IMR-90 (cell line): ENCODE data around the gene MESP2. TPM values are rescaled to one million over a fixed set of nuclear protein-coding genes. Genes with fewer than 3 reads are reported as not detected.

Experiments
- ATAC-seq: fragments of 200-7000 bp; cut with Tn5 transposase; 2 replicates; pipeline ENCODE4 v1.9.1; 2020; ENCODE audit warnings: low read depth, mild to moderate bottlenecking, moderate library complexity
- BruUV-seq: library from RNA; stranded (reverse); fragments of 400-500 nt; replicated peaks from 2 replicates; lab custom pipeline; 2021; lab: Mats Ljungman, UMichigan
- CTCF ChIA-PET: fragments of 300-600 bp; formaldehyde crosslinking; extraction: SDS; loops from one replicate; lab custom pipeline; 2021; ENCODE audit warnings: antibody characterized with exemption; lab: Yijun Ruan, JAX
- POLR2A ChIA-PET: fragments of 300-600 bp; sonication (Branson Sonifier 250); formaldehyde crosslinking; loops from one replicate; lab custom pipeline; 2022; ENCODE audit warnings: antibody characterized with exemption; ENCODE audit not compliant: unreplicated experiment; lab: Charles Lee
- DNase-seq: peaks from one replicate; pipeline ENCODE4 v3.0.0; 2013
- H2AFZ ChIP-seq: replicated peaks from 2 replicates; pipeline ENCODE3; 2013; ENCODE audit warnings: low read length, mild to moderate bottlenecking; ENCODE audit not compliant: poor library complexity
- H2AK5ac ChIP-seq: 2 replicates; pipeline ENCODE4 v1.6.1; 2013; ENCODE audit warnings: low read depth, low read length, inconsistent platforms
- H2AK9ac ChIP-seq: replicated peaks from 2 replicates; pipeline ENCODE3; 2013; ENCODE audit warnings: mild to moderate bottlenecking, low read depth, low read length, moderate library complexity; ENCODE audit not compliant: poor library complexity
- H2BK120ac ChIP-seq: 2 replicates; pipeline ENCODE4 v1.6.1; 2013; ENCODE audit warnings: low read depth, low read length, inconsistent platforms
- H2BK15ac ChIP-seq: 3 replicates; pipeline ENCODE4 v1.6.1; 2013; ENCODE audit warnings: low read depth, low read length, inconsistent platforms
- H2BK20ac ChIP-seq: 2 replicates; pipeline ENCODE4 v1.6.1; 2013; ENCODE audit warnings: low read depth, mild to moderate bottlenecking, inconsistent platforms, low read length, moderate library complexity
- H2BK5ac ChIP-seq: 2 replicates; pipeline ENCODE4 v1.6.1; 2013; ENCODE audit warnings: mild to moderate bottlenecking, low read depth, low read length, inconsistent platforms; ENCODE audit not compliant: poor library complexity, severe bottlenecking
- H3K14ac ChIP-seq: replicated peaks from 2 replicates; pipeline ENCODE4 v1.6.1; 2013; ENCODE audit warnings: low read depth, low read length, inconsistent platforms
- H3K18ac ChIP-seq: 2 replicates; pipeline ENCODE4 v1.6.1; 2013; ENCODE audit warnings: low read depth, low read length, control low read depth
- H3K23ac ChIP-seq: 2 replicates; pipeline ENCODE4 v1.6.1; 2013; ENCODE audit warnings: low read depth, low read length, inconsistent platforms
- H3K27ac ChIP-seq: 2 replicates; pipeline ENCODE4 v1.5.1; 2013; ENCODE audit warnings: mild to moderate bottlenecking, control low read depth, low read length; ENCODE audit not compliant: insufficient read depth
- H3K27me3 ChIP-seq: 2 replicates; pipeline ENCODE4 v1.6.1; 2013; ENCODE audit warnings: low read length; ENCODE audit not compliant: control insufficient read depth, insufficient read depth
- H3K36me3 ChIP-seq: 2 replicates; pipeline ENCODE4 v1.6.1; 2013; ENCODE audit warnings: low read length, mixed read lengths; ENCODE audit not compliant: control insufficient read depth, insufficient read depth
- H3K4ac ChIP-seq: 2 replicates; pipeline ENCODE4 v1.6.1; 2013; ENCODE audit warnings: low read depth, low read length, inconsistent platforms
- H3K4me1 ChIP-seq: 2 replicates; pipeline ENCODE4 v1.6.1; 2013; ENCODE audit warnings: low read length, mixed read lengths; ENCODE audit not compliant: control insufficient read depth, insufficient read depth
- H3K4me2 ChIP-seq: 2 replicates; pipeline ENCODE4 v1.6.1; 2013; ENCODE audit warnings: low read depth, mild to moderate bottlenecking, control low read depth, low read length, moderate library complexity
- H3K4me3 ChIP-seq: 2 replicates; pipeline ENCODE4 v1.5.1; 2013; ENCODE audit warnings: low read depth, mild to moderate bottlenecking, control low read depth, low read length, moderate library complexity; ENCODE audit not compliant: insufficient read depth
- H3K56ac ChIP-seq: 2 replicates; pipeline ENCODE4 v1.6.1; 2013; ENCODE audit warnings: low read length, inconsistent platforms; ENCODE audit not compliant: insufficient read depth; ENCODE audit errors: extremely low read depth
- H3K79me1 ChIP-seq, 2 experiments: 2 replicates each; pipeline ENCODE4 v1.6.1; 2013; ENCODE audit warnings: low read length in 2 of 2, inconsistent platforms in 1 of 2, low read depth in 1 of 2
- H3K9ac ChIP-seq: 2 replicates; pipeline ENCODE4 v1.6.1; 2013; ENCODE audit warnings: low read depth, low read length, control low read depth
- H3K9me1 ChIP-seq: 2 replicates; pipeline ENCODE4 v1.6.1; 2013; ENCODE audit warnings: low read length, inconsistent platforms; ENCODE audit not compliant: insufficient read depth
- H3K9me3 ChIP-seq: 2 replicates; pipeline ENCODE4 v1.6.1; 2013; ENCODE audit warnings: low read length; ENCODE audit not compliant: control insufficient read depth, insufficient read depth
- H4K20me1 ChIP-seq: 2 replicates; pipeline ENCODE4 v1.6.1; 2013; ENCODE audit warnings: low read length, inconsistent platforms; ENCODE audit not compliant: insufficient read depth
- H4K5ac ChIP-seq: 2 replicates; pipeline ENCODE4 v1.6.1; 2013; ENCODE audit warnings: mild to moderate bottlenecking, low read depth, low read length, control low read depth
- H4K8ac ChIP-seq, 2 experiments: 2 replicates each; pipeline ENCODE4 v1.6.1; 2013; ENCODE audit warnings: low read depth in 2 of 2, low read length in 2 of 2, control low read depth in 1 of 2, inconsistent platforms in 1 of 2
- H4K91ac ChIP-seq: 2 replicates; pipeline ENCODE4 v1.6.1; 2013; ENCODE audit warnings: low read depth, low read length, inconsistent platforms; ENCODE audit not compliant: insufficient read depth
- BHLHE40 ChIP-seq: fragments of 150-350 bp; IDR thresholded peaks from 2 replicates; pipeline ENCODE4 v1.6.1; 2016; ENCODE audit warnings: mild to moderate bottlenecking, low read depth, low read length
- CEBPB ChIP-seq: IDR thresholded peaks from 2 replicates; pipeline ENCODE4 v1.6.1; 2012; ENCODE audit warnings: low read depth, low read length, improper control_type of control experiment
- CHD1 ChIP-seq: IDR thresholded peaks from 2 replicates; pipeline ENCODE4 v1.6.1; 2012; ENCODE audit warnings: low read depth, low read length, improper control_type of control experiment
- CTCF ChIP-seq: conservative IDR thresholded peaks from 2 replicates; pipeline ENCODE4 v1.5.1; 2012; ENCODE audit warnings: mild to moderate bottlenecking, low read depth, low read length, improper control_type of control experiment
- MAZ ChIP-seq: IDR thresholded peaks from 2 replicates; pipeline ENCODE4 v1.6.1; 2012; ENCODE audit warnings: low read depth, mild to moderate bottlenecking, low read length, improper control_type of control experiment, moderate library complexity, borderline replicate concordance
- MXI1 ChIP-seq: IDR thresholded peaks from 2 replicates; pipeline ENCODE4 v1.6.1; 2012; ENCODE audit warnings: low read depth, mild to moderate bottlenecking, low read length, moderate library complexity, borderline replicate concordance
- NFE2L2 ChIP-seq: fragments of 150-350 bp; IDR thresholded peaks from 2 replicates; pipeline ENCODE4 v1.6.1; 2016; ENCODE audit warnings: low read depth, mild to moderate bottlenecking, low read length
- POLR2A ChIP-seq: IDR thresholded peaks from 2 replicates; pipeline ENCODE4 v1.6.1; 2012; ENCODE audit warnings: mild to moderate bottlenecking, low read depth, low read length
- RAD21 ChIP-seq: IDR thresholded peaks from 2 replicates; pipeline ENCODE4 v1.6.1; 2012; ENCODE audit warnings: low read length, improper control_type of control experiment
- RCOR1 ChIP-seq: IDR thresholded peaks from 2 replicates; pipeline ENCODE4 v1.6.1; 2012; ENCODE audit warnings: mild to moderate bottlenecking, low read length, improper control_type of control experiment; ENCODE audit not compliant: insufficient replicate concordance
- RFX5 ChIP-seq: IDR thresholded peaks from 2 replicates; pipeline ENCODE4 v1.8.0; 2012; ENCODE audit warnings: low read depth, mild to moderate bottlenecking, low read length, moderate library complexity
- WGBS, 2 experiments: methylation state at CpG; one replicate each; pipeline versions ENCODE4 v1.1.5 to v1.1.7; 2013; ENCODE audit warnings: missing lambda C conversion rate in 2 of 2; ENCODE audit not compliant: insufficient read length in 1 of 2; ENCODE audit errors: extremely low coverage in 2 of 2; 5-methylcytosine and 5-hydroxymethylcytosine counted together
- dilution Hi-C: fragments of 300-500 bp; cut with HindIII; formaldehyde crosslinking; loops from one replicate; pipeline ENCODE4 v1.14.3; 2018; ENCODE audit warnings: low sequenced_read_pairs; ENCODE audit not compliant: unreplicated experiment
- in situ Hi-C: fragments of 300-500 bp; cut with MboI; formaldehyde crosslinking; loops from 3 replicates; pipeline ENCODE4 v1.14.3; 2019; ENCODE audit warnings: low sequenced_read_pairs, inconsistent platforms, mixed read lengths
- intact Hi-C: fragments of 100-400 bp; cut with micrococcal nuclease; formaldehyde crosslinking; loops from 2 replicates; pipeline ENCODE4 v1.10.0; 2022
- polyA plus RNA-seq, 3 experiments: library from polyadenylated mRNA; depleted of rRNA; stranded (reverse); fragments of >200 nt; gene quantifications; 2 replicates each; pipeline ENCODE4 v1.2.3, GENCODE V29; 2012; ENCODE audit warnings: low replicate concordance in 1 of 3
- total RNA-seq: library from RNA; depleted of rRNA; stranded (reverse); fragments of >200 nt; gene quantifications from 2 replicates; pipeline ENCODE4 v1.2.3, GENCODE V29; 2012
- TF ChIP-seq, protein P1 (sequence below): fragments of 150-350 bp; IDR thresholded peaks from 2 replicates; pipeline ENCODE4 v1.6.1; 2017; ENCODE audit warnings: mild to moderate bottlenecking, antibody characterized with exemption, low read length, low read depth

MESP2 gene
- total and polyA plus RNA-seq, 2 of the 4 experiments (the other 2 are of a cell fraction): 0.18 to 0.32 TPM

DNA sequence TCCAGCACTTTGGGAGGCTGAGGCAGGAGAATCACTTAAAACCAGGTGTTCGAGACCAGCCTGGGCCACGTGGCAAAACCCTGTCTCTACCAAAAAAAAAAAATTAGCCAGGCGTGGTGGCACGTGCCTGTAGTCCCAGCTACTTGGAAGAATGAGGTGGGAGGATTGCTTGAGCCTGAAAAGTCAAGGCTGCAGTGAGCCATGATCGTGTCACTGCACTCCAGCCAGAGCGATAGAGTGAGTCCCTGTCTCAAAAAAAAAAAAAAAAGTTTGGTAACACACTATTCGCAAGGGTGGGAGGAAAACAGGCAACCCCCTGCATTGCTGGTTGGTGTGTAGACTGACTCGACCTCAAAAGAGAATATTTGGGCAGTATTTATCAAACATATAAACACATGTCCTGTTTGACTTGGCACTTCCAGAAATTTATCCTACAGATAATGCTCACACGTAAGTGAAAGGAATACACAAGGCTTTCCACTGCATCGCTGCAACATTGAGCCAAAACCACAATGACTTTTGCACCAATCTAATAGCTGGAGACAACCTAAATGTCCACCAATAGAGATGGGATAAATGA, 41.7 kb downstream of the MESP2 start:
- in situ Hi-C loops (no loop called here), intact Hi-C loops (loop anchor here (1.0 kb wide), 1 partner anchor 45 kb away; no protein-coding TSS in a partner anchor), dilution Hi-C loops (no loop called here)
- no peaks in the 10 kb centered on the region for H3K36me3 ChIP-seq
- H4K91ac ChIP-seq: no peak overlapping the region
- H2BK15ac ChIP-seq: no peak overlapping the region
- no peaks in the 10 kb centered on the region for H3K27me3 ChIP-seq
- no peak overlapping the region for H2AK5ac ChIP-seq
- H2AK9ac ChIP-seq: no peak overlapping the region
- H2BK20ac ChIP-seq: no peak overlapping the region
- no peak overlapping the region; the same call in 1 of the 2 replicates for H3K56ac ChIP-seq
- ChIA-PET POLR2A (interaction anchor here (0.6 to 0.7 kb wide), 3 partner anchors 29 to 76 kb away, joined by 4 to 9 read pairs (median 8); partner anchors contain the start of gene AP3S2), CTCF (interaction anchor here (0.6 to 0.7 kb wide), 2 partner anchors 19 to 97 kb away, joined by 3 to 4 read pairs; no protein-coding TSS in a partner anchor)
- H3K9me1 ChIP-seq: peaks cover 14% of the 10 kb centered on the region
- peak overlapping the region; percentile 23 for H2BK5ac ChIP-seq
- peak overlapping the region; percentile 67 for H3K4me2 ChIP-seq
- H3K4me1 ChIP-seq: peaks cover 12% of the 10 kb centered on the region
- no CpG with 5 or more reads among the region's 10 CpGs for WGBS, 2 experiments
- peak overlapping the region; percentile 27; the same call in 1 of the 2 replicates for H3K27ac ChIP-seq
- H3K79me1 ChIP-seq: peaks cover 0 to 17% of the 10 kb centered on the region in 2 experiments; a peak in 2 of 4 replicates
- no peak overlapping the region for H3K14ac ChIP-seq
- ATAC-seq: no peak; the same call in 1 of the 2 replicates
- H3K9ac ChIP-seq: no peak overlapping the region
- H3K4me3 ChIP-seq: no peak overlapping the region; the same call in 1 of the 2 replicates
- H2AFZ ChIP-seq: no peak overlapping the region
- peak overlapping the region; percentile 50; the same call in 1 of the 2 replicates for H2BK120ac ChIP-seq
- peak overlapping the region in 1 of 2 experiments; percentile 19; a peak in 1 of 4 replicates for H4K8ac ChIP-seq
- peak overlapping the region; percentile 53; the same call in 1 of the 2 replicates for H3K4ac ChIP-seq
- H3K18ac ChIP-seq: peak overlapping the region; percentile 44; the same call in 1 of the 2 replicates
- TF ChIP-seq RFX5 (no peak), CTCF (no peak), CHD1 (no peak), NFE2L2 (no peak), CEBPB (no peak), BHLHE40 (peak; percentile 74; the same call in 1 of the 2 replicates), RCOR1 (no peak), RAD21 (no peak), MXI1 (no peak), MAZ (no peak), POLR2A (no peak)
- TF ChIP-seq, protein P1, sequence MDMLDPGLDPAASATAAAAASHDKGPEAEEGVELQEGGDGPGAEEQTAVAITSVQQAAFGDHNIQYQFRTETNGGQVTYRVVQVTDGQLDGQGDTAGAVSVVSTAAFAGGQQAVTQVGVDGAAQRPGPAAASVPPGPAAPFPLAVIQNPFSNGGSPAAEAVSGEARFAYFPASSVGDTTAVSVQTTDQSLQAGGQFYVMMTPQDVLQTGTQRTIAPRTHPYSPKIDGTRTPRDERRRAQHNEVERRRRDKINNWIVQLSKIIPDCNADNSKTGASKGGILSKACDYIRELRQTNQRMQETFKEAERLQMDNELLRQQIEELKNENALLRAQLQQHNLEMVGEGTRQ: 0 out of 2 replicates have a peak, but pooled peaks have one; percentile 17
- H3K23ac ChIP-seq: 0 out of 2 replicates have a peak overlapping the region, but pooled peaks have one; percentile 19
- no TSS peak for BruUV-seq
- peaks cover 3% of the 10 kb centered on the region for H3K9me3 ChIP-seq
- peaks cover 5% of the 10 kb centered on the region; the same call in 1 of the 2 replicates for H4K20me1 ChIP-seq
- peak; percentile 64 for DNase-seq
- H4K5ac ChIP-seq: peak overlapping the region; percentile 65; the same call in 1 of the 2 replicates
